GM12891 (cell line): ENCODE results near the gene F7.

Source experiments
- SPI1 ChIP-seq: IDR thresholded peaks from 2 replicates; pipeline ENCODE4 v1.6.1; 2011; ENCODE audit warnings: low read depth, low read length, control low read depth
- TAF1 ChIP-seq: IDR thresholded peaks from 2 replicates; pipeline ENCODE4 v1.6.1; 2011; ENCODE audit warnings: low read depth, low read length, control low read depth

DNA sequence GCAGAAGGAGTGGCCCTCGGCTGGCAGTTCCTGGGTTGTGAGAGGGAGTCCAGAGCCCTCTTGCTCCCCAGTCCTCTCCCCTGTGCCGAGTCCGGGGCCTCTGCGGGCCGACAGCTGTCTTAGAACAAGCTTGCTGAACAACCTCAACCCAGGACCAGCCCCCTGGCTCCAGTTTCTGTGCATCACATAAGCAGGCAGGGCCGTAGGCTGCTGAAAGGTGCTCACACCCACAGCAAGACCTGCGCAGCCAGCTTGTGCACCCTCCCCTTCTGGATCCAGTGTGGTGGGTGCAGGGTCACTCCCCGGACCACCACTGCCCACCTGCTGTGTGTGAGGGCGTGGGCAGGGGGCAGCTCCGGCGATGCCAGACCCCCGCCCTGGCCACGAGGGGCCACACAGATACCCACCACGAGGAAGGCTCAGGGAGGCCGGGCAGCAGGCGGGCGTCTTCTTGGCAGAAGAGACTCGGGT, 25.2 kb upstream of the F7 start:
- no peak for TF ChIP-seq SPI1
- TF ChIP-seq TAF1: no peak
